Ovary (tissue), 3 donors: Measurements from ENCODE around the gene SLC38A10.

Experiments used
- EP300 ChIP-seq: sonication (generic); formaldehyde crosslinking; IDR thresholded peaks from one replicate; pipeline ENCODE4 v1.6.1; 2017; ENCODE audit warnings: antibody characterized with exemption
- POLR2A ChIP-seq: fragments of 450-650 bp; IDR thresholded peaks from one replicate; pipeline ENCODE4 v1.6.1; 2017; ENCODE audit warnings: antibody characterized with exemption, mild to moderate bottlenecking, moderate library complexity
- TF ChIP-seq, protein P1 (sequence below), 3 donors: fragments of 450-650 bp in 2 of 3; fragments of 200-600 bp in 1 of 3; IDR thresholded peaks; one replicate each; pipeline versions ENCODE4 v1.5.1 to v1.8.0; 2016 to 2022; ENCODE audit warnings: antibody characterized with exemption in 3 of 3, mild to moderate bottlenecking in 1 of 3
- donor health status: DM: no; HTN: no; CAD: no.

DNA sequence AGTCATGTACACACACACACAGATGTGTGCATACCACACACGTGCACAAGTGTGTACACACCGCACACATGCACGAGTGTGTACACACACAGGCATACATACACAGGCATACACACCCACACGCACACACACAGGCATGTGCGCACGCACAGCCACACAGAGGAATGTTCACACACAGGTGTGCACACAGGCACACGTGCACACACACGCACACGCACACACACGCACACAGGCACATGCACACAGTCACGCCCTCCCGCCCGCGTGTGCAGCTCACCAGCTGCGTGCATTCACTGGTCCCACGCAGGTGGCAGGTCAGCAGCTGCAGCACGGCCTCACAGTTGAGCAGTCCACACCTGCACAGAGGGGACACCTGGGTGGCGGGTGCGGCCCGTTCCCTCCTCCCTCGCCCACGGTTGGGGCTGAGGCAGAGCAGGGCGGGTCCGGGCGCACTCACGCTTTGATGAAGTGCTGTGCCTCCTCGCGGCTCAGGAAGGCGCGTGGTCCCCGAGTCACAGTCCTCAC is 63.9 kb downstream of the SLC38A10 start:
- TF ChIP-seq, protein P1, sequence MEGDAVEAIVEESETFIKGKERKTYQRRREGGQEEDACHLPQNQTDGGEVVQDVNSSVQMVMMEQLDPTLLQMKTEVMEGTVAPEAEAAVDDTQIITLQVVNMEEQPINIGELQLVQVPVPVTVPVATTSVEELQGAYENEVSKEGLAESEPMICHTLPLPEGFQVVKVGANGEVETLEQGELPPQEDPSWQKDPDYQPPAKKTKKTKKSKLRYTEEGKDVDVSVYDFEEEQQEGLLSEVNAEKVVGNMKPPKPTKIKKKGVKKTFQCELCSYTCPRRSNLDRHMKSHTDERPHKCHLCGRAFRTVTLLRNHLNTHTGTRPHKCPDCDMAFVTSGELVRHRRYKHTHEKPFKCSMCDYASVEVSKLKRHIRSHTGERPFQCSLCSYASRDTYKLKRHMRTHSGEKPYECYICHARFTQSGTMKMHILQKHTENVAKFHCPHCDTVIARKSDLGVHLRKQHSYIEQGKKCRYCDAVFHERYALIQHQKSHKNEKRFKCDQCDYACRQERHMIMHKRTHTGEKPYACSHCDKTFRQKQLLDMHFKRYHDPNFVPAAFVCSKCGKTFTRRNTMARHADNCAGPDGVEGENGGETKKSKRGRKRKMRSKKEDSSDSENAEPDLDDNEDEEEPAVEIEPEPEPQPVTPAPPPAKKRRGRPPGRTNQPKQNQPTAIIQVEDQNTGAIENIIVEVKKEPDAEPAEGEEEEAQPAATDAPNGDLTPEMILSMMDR (IDR thresholded peaks at IDR 0.05), result no peak
- no peak for TF ChIP-seq EP300
- no peak for TF ChIP-seq POLR2A
